ENCODE results near the gene CDRT15. TPM values are rescaled to one million over a fixed set of nuclear protein-coding genes. Genes with fewer than 3 reads are reported as not detected.

Gene CDRT15
- total RNA-seq, 1 donor from 2014 or later: not detected

GRCh38 chr17:14202388-14203166 is 34.1 kb downstream of the CDRT15 start:
- Histone ChIP-seq H3K36me3 (ENCODE audit: control insufficient read depth in 3 of 3, insufficient read depth in 3 of 3, low read length in 3 of 3) (peaks cover 5 to 7% (median 6%) of the 10 kb centered on the region in 3 donors), H3K4me3 (ENCODE audit: low read length in 3 of 3) (no peak overlapping the region), H3K27me3 (ENCODE audit: control insufficient read depth in 3 of 3, insufficient read depth in 3 of 3, low read length in 3 of 3) (no peaks in the 10 kb centered on the region), H3K9me3 (ENCODE audit: control insufficient read depth in 3 of 3, low read length in 3 of 3) (no peaks in the 10 kb centered on the region), H3K9ac (ENCODE audit: low read depth in 1 of 3, low read length in 3 of 3) (no peak overlapping the region), H3K4me1 (ENCODE audit: control insufficient read depth in 3 of 3, insufficient read depth in 3 of 3, low read length in 3 of 3) (peaks cover 0 to 19% (median 6%) of the 10 kb centered on the region in 3 donors), H3K27ac (ENCODE audit: low read depth, low read length) (no peak overlapping the region)

- Histone ChIP-seq H3K9ac (ENCODE audit: low read depth in 1 of 3, low read length in 3 of 3) (no peak overlapping the region), H3K27ac (ENCODE audit: low read depth, low read length) (no peak overlapping the region), H3K9me3 (ENCODE audit: control insufficient read depth in 3 of 3, low read length in 3 of 3) (no peaks in the 10 kb centered on the region), H3K36me3 (ENCODE audit: control insufficient read depth in 3 of 3, insufficient read depth in 3 of 3, low read length in 3 of 3) (peaks cover 3 to 5% (median 4%) of the 10 kb centered on the region in 3 donors), H3K27me3 (ENCODE audit: control insufficient read depth in 3 of 3, insufficient read depth in 3 of 3, low read length in 3 of 3) (no peaks in the 10 kb centered on the region), H3K4me3 (ENCODE audit: low read length in 3 of 3) (no peak overlapping the region), H3K4me1 (ENCODE audit: control insufficient read depth in 3 of 3, insufficient read depth in 3 of 3, low read length in 3 of 3) (peaks cover 0 to 18% (median 6%) of the 10 kb centered on the region in 3 donors)
These were observed 34.7 kb downstream of the CDRT15 start for GRCh38 chr17:14201988-14202380.

GRCh38 chr17:14201021-14201987 is 35.4 kb downstream of the CDRT15 start:
- Histone ChIP-seq H3K9me3 (ENCODE audit: control insufficient read depth in 3 of 3, low read length in 3 of 3) (no peaks in the 10 kb centered on the region), H3K27me3 (ENCODE audit: control insufficient read depth in 3 of 3, insufficient read depth in 3 of 3, low read length in 3 of 3) (no peaks in the 10 kb centered on the region), H3K4me1 (ENCODE audit: control insufficient read depth in 3 of 3, insufficient read depth in 3 of 3, low read length in 3 of 3) (peaks cover 0 to 12% (median 3%) of the 10 kb centered on the region in 3 donors), H3K4me3 (ENCODE audit: low read length in 3 of 3) (no peak overlapping the region), H3K9ac (ENCODE audit: low read depth in 1 of 3, low read length in 3 of 3) (no peak overlapping the region), H3K36me3 (ENCODE audit: control insufficient read depth in 3 of 3, insufficient read depth in 3 of 3, low read length in 3 of 3) (peaks cover 2 to 4% (median 3%) of the 10 kb centered on the region in 3 donors), H3K27ac (ENCODE audit: low read depth, low read length) (no peak overlapping the region)

- Histone ChIP-seq H3K4me1 (ENCODE audit: control insufficient read depth in 3 of 3, insufficient read depth in 3 of 3, low read length in 3 of 3) (peaks cover 0 to 6% (median 0%) of the 10 kb centered on the region in 3 donors), H3K36me3 (ENCODE audit: control insufficient read depth in 3 of 3, insufficient read depth in 3 of 3, low read length in 3 of 3) (peaks cover 0 to 7% (median 3%) of the 10 kb centered on the region in 3 donors), H3K9me3 (ENCODE audit: control insufficient read depth in 3 of 3, low read length in 3 of 3) (no peaks in the 10 kb centered on the region), H3K27me3 (ENCODE audit: control insufficient read depth in 3 of 3, insufficient read depth in 3 of 3, low read length in 3 of 3) (no peaks in the 10 kb centered on the region), H3K27ac (ENCODE audit: low read depth, low read length) (no peak overlapping the region), H3K9ac (ENCODE audit: low read depth in 1 of 3, low read length in 3 of 3) (no peak overlapping the region), H3K4me3 (ENCODE audit: low read length in 3 of 3) (no peak overlapping the region)
These were observed 36.3 kb downstream of the CDRT15 start for GRCh38 chr17:14200354-14200753.

- peaks cover 0 to 7% (median 3%) of the 10 kb centered on the region in 3 donors for H3K36me3 ChIP-seq (ENCODE audit: control insufficient read depth in 3 of 3, insufficient read depth in 3 of 3, low read length in 3 of 3)
- no peak overlapping the region for H3K9ac ChIP-seq (ENCODE audit: low read depth in 1 of 3, low read length in 3 of 3)
- no peak overlapping the region for H3K27ac ChIP-seq (ENCODE audit: low read depth, low read length)
- no peaks in the 10 kb centered on the region for H3K27me3 ChIP-seq (ENCODE audit: control insufficient read depth in 3 of 3, insufficient read depth in 3 of 3, low read length in 3 of 3)
- no peaks in the 10 kb centered on the region for H3K9me3 ChIP-seq (ENCODE audit: control insufficient read depth in 3 of 3, low read length in 3 of 3)
- peaks cover 0 to 6% (median 0%) of the 10 kb centered on the region in 3 donors for H3K4me1 ChIP-seq (ENCODE audit: control insufficient read depth in 3 of 3, insufficient read depth in 3 of 3, low read length in 3 of 3)
- no peak overlapping the region for H3K4me3 ChIP-seq (ENCODE audit: low read length in 3 of 3)
These were observed 37.1 kb downstream of the CDRT15 start for GRCh38 chr17:14199601-14200000.

- peaks cover 0 to 6% (median 0%) of the 10 kb centered on the region in 3 donors for H3K4me1 ChIP-seq (ENCODE audit: control insufficient read depth in 3 of 3, insufficient read depth in 3 of 3, low read length in 3 of 3)
- no peak overlapping the region for H3K27ac ChIP-seq (ENCODE audit: low read depth, low read length)
- H3K9ac ChIP-seq (ENCODE audit: low read depth in 1 of 3, low read length in 3 of 3): no peak overlapping the region
These were observed 38.1 kb downstream of the CDRT15 start for GRCh38 chr17:14198575-14198974.

GRCh38 chr17:14198013-14198412 is 38.6 kb downstream of the CDRT15 start:
- no peak overlapping the region for H3K4me3 ChIP-seq (ENCODE audit: low read length in 3 of 3)
- H3K9ac ChIP-seq (ENCODE audit: low read depth in 1 of 3, low read length in 3 of 3): no peak overlapping the region
- H3K36me3 ChIP-seq (ENCODE audit: control insufficient read depth in 3 of 3, insufficient read depth in 3 of 3, low read length in 3 of 3): peaks cover 0 to 7% (median 3%) of the 10 kb centered on the region in 3 donors
- H3K9me3 ChIP-seq (ENCODE audit: control insufficient read depth in 3 of 3, low read length in 3 of 3): no peaks in the 10 kb centered on the region
- peaks cover 0 to 6% (median 0%) of the 10 kb centered on the region in 3 donors for H3K4me1 ChIP-seq (ENCODE audit: control insufficient read depth in 3 of 3, insufficient read depth in 3 of 3, low read length in 3 of 3)
- H3K27ac ChIP-seq (ENCODE audit: low read depth, low read length): no peak overlapping the region
- H3K27me3 ChIP-seq (ENCODE audit: control insufficient read depth in 3 of 3, insufficient read depth in 3 of 3, low read length in 3 of 3): no peaks in the 10 kb centered on the region

More at GRCh38 chr17:14198575-14198974, 38.1 kb downstream of the CDRT15 start:
- Histone ChIP-seq H3K9me3 (ENCODE audit: control insufficient read depth in 3 of 3, low read length in 3 of 3) (no peaks in the 10 kb centered on the region), H3K4me3 (ENCODE audit: low read length in 3 of 3) (no peak overlapping the region), H3K27me3 (ENCODE audit: control insufficient read depth in 3 of 3, insufficient read depth in 3 of 3, low read length in 3 of 3) (no peaks in the 10 kb centered on the region), H3K36me3 (ENCODE audit: control insufficient read depth in 3 of 3, insufficient read depth in 3 of 3, low read length in 3 of 3) (peaks cover 0 to 7% (median 3%) of the 10 kb centered on the region in 3 donors)

GRCh38 chr17:14197586-14197985 is 39.1 kb downstream of the CDRT15 start:
- Histone ChIP-seq H3K27me3 (ENCODE audit: control insufficient read depth in 3 of 3, insufficient read depth in 3 of 3, low read length in 3 of 3) (no peaks in the 10 kb centered on the region), H3K4me3 (ENCODE audit: low read length in 3 of 3) (no peak overlapping the region), H3K9me3 (ENCODE audit: control insufficient read depth in 3 of 3, low read length in 3 of 3) (no peaks in the 10 kb centered on the region), H3K9ac (ENCODE audit: low read depth in 1 of 3, low read length in 3 of 3) (no peak overlapping the region), H3K4me1 (ENCODE audit: control insufficient read depth in 3 of 3, insufficient read depth in 3 of 3, low read length in 3 of 3) (peaks cover 0 to 3% (median 0%) of the 10 kb centered on the region in 3 donors), H3K27ac (ENCODE audit: low read depth, low read length) (no peak overlapping the region), H3K36me3 (ENCODE audit: control insufficient read depth in 3 of 3, insufficient read depth in 3 of 3, low read length in 3 of 3) (peaks cover 0 to 7% (median 3%) of the 10 kb centered on the region in 3 donors)

- H3K27me3 ChIP-seq (ENCODE audit: control insufficient read depth in 3 of 3, insufficient read depth in 3 of 3, low read length in 3 of 3): no peaks in the 10 kb centered on the region
- no peaks in the 10 kb centered on the region for H3K9me3 ChIP-seq (ENCODE audit: control insufficient read depth in 3 of 3, low read length in 3 of 3)
- no peak overlapping the region for H3K9ac ChIP-seq (ENCODE audit: low read depth in 1 of 3, low read length in 3 of 3)
- no peak overlapping the region for H3K4me3 ChIP-seq (ENCODE audit: low read length in 3 of 3)
- H3K4me1 ChIP-seq (ENCODE audit: control insufficient read depth in 3 of 3, insufficient read depth in 3 of 3, low read length in 3 of 3): peaks cover 0 to 3% (median 0%) of the 10 kb centered on the region in 3 donors
- H3K36me3 ChIP-seq (ENCODE audit: control insufficient read depth in 3 of 3, insufficient read depth in 3 of 3, low read length in 3 of 3): peaks cover 0 to 7% (median 3%) of the 10 kb centered on the region in 3 donors
- no peak overlapping the region for H3K27ac ChIP-seq (ENCODE audit: low read depth, low read length)
These were observed 39.6 kb downstream of the CDRT15 start for GRCh38 chr17:14197057-14197456.

All from skeletal muscle tissue (tissue), 4 donors.